ENCODE data around the gene ABCC2. TPM values are rescaled to one million over a fixed set of nuclear protein-coding genes. Genes with fewer than 3 reads are reported as not detected.

The ABCC2 gene
- total and polyA plus RNA-seq, 8 donors, result under 0.01 to 6.8 (median 0.58) TPM

GRCh38 chr10:99812177-99812576 is 29.7 kb downstream of the ABCC2 start:
- H3K4me1 ChIP-seq, result peaks cover 0 to 27% (median 9%) of the 10 kb centered on the region in 4 donors
- no peak for TF ChIP-seq POLR2AphosphoS5 (IDR thresholded peaks at IDR 0.05)
- TF ChIP-seq CTCF (IDR thresholded peaks at IDR 0.05), result no peak
- no peak for TF ChIP-seq EP300 (IDR thresholded peaks at IDR 0.05)
- TF ChIP-seq POLR2A (IDR thresholded peaks at IDR 0.05), result no peak
- WGBS, 5 donors, result 66 to 90% (median 79%) methylated on average over 2 of the region's 2 CpGs
- H3K27me3 ChIP-seq, result no peaks in the 10 kb centered on the region
- H3K27ac ChIP-seq, result no peak overlapping the region
- DNase-seq, result no peak
- H3K9me3 ChIP-seq, result no peaks in the 10 kb centered on the region
- no peaks in the 10 kb centered on the region for H3K36me3 ChIP-seq
- intact Hi-C loops (cut with DNase I; ENCODE audit: low total_unique reads), result no loop called here
- H3K4me3 ChIP-seq, result no peak overlapping the region

GRCh38 chr10:99814143-99814542 is 31.7 kb downstream of the ABCC2 start:
- DNase-seq, result no peak
- H3K4me1 ChIP-seq, result peaks cover 0 to 21% (median 5%) of the 10 kb centered on the region in 4 donors
- 60 to 91% (median 88%) methylated on average over 4 to 8 of the region's 8 CpGs for WGBS, 5 donors
- no peak overlapping the region for H3K27ac ChIP-seq
- TF ChIP-seq POLR2A (IDR thresholded peaks at IDR 0.05) (no peak), POLR2AphosphoS5 (IDR thresholded peaks at IDR 0.05) (no peak), CTCF (IDR thresholded peaks at IDR 0.05) (no peak), EP300 (IDR thresholded peaks at IDR 0.05) (no peak)
- intact Hi-C loops (cut with DNase I; ENCODE audit: low total_unique reads), result no loop called here
- H3K36me3 ChIP-seq, result peaks cover 0 to 4% (median 0%) of the 10 kb centered on the region in 4 donors
- no peaks in the 10 kb centered on the region for H3K9me3 ChIP-seq
- H3K27me3 ChIP-seq, result no peaks in the 10 kb centered on the region
- H3K4me3 ChIP-seq, result no peak overlapping the region

- Histone ChIP-seq H3K4me3 (no peak overlapping the region), H3K4me1 (peaks cover 0 to 7% (median 0%) of the 10 kb centered on the region in 4 donors), H3K9me3 (no peaks in the 10 kb centered on the region), H3K27me3 (no peaks in the 10 kb centered on the region), H3K36me3 (peaks cover 0 to 12% (median 0%) of the 10 kb centered on the region in 4 donors), H3K27ac (no peak overlapping the region)
- WGBS, 5 donors, result 74 to 95% (median 88%) methylated on average over 2 of the region's 2 CpGs
- TF ChIP-seq CTCF (IDR thresholded peaks at IDR 0.05) (no peak), POLR2A (IDR thresholded peaks at IDR 0.05) (no peak), POLR2AphosphoS5 (IDR thresholded peaks at IDR 0.05) (no peak), EP300 (IDR thresholded peaks at IDR 0.05) (no peak)
- intact Hi-C loops (cut with DNase I; ENCODE audit: low total_unique reads), result no loop called here
- DNase-seq, result no peak
Measured at GRCh38 chr10:99815621-99816020, 33.2 kb downstream of the ABCC2 start.

GRCh38 chr10:99827936-99828335 is 45.5 kb downstream of the ABCC2 start:
- no peaks in the 10 kb centered on the region for H3K9me3 ChIP-seq
- no peak overlapping the region for H3K27ac ChIP-seq
- H3K4me1 ChIP-seq, result no peaks in the 10 kb centered on the region
- TF ChIP-seq POLR2A (IDR thresholded peaks at IDR 0.05), result no peak
- TF ChIP-seq CTCF (IDR thresholded peaks at IDR 0.05), result no peak
- TF ChIP-seq POLR2AphosphoS5 (IDR thresholded peaks at IDR 0.05), result no peak
- no peak for TF ChIP-seq EP300 (IDR thresholded peaks at IDR 0.05)
- WGBS, 5 donors, result 80 to 92% (median 86%) methylated on average over 3 of the region's 3 CpGs
- H3K36me3 ChIP-seq, result peaks cover 0 to 10% (median 0%) of the 10 kb centered on the region in 4 donors
- no peaks in the 10 kb centered on the region for H3K27me3 ChIP-seq
- no peak overlapping the region for H3K4me3 ChIP-seq
- no peak for DNase-seq
- intact Hi-C loops (cut with DNase I; ENCODE audit: low total_unique reads), result no loop called here
